GM21528 (cell line): ENCODE results near the gene PGLYRP1.

Experiments
- ATAC-seq: cut with Tn5 transposase; IDR thresholded peaks from one replicate; pipeline ENCODE4 v1.9.1; 2021; ENCODE audit warnings: mild to moderate bottlenecking, moderate library complexity; ENCODE audit not compliant: unreplicated experiment, low FRiP score

Gene PGLYRP1

DNA sequence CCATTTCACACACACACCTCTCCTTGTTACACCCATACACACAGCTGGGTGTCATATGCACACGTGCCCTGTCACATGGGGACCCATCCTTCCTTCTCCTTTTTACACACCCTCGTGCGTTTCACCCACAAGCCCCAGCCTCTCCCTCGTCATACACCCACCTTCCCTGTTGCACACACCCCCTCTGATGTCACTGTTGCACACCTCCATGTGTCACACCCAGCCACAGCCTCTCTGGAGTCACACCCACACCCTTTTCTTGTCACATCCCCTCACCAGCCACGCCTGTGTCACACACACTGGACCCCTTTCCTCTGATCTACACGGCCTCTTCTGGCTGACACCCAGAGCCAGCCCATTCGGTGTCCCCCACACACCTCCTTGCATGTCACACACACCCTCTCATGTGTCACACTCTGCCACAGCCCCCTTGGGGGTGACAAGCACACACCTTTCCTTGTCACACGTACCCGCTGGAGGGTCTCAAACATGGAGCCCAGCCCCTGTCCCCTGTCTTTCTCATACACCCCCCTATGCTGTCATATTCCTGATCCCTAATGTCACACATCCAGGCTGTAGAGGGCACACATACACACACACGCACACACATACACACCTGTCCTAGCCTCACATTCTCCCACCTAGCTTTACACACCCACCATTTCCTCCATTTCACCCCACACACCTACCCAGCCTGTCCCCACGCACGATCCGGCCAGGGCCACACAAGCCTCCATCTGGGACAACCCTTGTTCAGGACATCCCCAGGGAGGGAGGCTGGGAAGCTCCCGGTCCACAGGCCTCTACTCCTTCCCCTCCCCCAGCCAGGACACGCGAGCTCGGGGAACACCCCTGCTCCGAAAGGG is 50.5 kb downstream of the PGLYRP1 start:
- ATAC-seq = no peak

DNA sequence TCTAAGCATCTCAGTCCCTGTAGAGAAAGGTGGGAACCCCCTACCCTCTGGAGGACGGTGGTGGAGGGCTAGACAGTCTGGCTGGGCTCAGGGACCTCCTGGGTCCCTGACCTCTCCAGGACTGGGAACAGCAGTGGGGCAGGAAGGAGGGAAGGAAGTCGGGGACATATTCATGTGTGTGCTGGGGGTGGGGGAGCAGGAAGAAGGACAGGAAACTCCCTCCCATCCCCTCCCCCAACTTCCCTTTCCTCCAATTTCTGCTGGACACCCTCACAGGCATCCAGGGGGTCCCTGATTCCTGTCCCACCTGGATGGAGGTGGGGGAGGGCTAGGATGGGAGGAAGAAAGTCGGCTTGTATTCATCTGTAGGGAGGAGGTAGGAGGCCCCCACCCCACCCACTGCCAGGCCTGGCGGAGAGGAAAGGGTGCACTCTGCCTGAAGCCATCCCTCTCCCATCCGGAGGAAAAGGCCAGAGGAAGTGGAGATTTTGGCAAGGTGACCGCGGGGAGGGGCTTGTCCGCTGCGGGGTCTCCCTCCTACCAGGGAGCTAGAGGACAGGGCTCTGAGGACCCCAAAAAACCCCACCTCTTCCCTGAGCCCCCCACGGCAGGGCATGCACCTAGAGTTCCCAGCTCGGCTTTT is 51.5 kb downstream of the PGLYRP1 start:
- no peak for ATAC-seq

DNA sequence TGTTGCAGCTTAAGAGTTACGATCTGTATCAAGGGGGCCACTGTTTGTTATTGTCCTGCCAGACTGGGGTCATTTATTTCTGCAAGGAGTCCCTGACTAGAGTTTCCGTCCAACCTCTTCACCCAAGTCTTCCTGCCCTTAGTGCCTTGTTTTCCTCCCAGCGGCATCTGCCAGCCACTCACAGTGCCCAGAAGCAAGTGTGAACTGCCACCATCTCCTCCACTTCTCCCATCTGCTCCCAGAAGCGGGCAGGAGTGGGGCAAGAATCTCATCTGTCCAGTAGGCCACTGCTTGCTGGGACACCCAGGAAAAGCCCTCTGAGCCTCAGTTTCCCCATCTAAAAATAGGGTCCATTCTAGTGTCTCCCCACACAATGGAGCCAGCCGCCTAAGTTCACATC is 53.2 kb downstream of the PGLYRP1 start:
- ATAC-seq = no peak
